ENCODE measurements around the gene PTPRT.

Gene PTPRT

GRCh38 chr20:42549496-42549895 is 640.2 kb downstream of the PTPRT start:
- DNase-seq (ENCODE audit: low spot score): no peak

DNA sequence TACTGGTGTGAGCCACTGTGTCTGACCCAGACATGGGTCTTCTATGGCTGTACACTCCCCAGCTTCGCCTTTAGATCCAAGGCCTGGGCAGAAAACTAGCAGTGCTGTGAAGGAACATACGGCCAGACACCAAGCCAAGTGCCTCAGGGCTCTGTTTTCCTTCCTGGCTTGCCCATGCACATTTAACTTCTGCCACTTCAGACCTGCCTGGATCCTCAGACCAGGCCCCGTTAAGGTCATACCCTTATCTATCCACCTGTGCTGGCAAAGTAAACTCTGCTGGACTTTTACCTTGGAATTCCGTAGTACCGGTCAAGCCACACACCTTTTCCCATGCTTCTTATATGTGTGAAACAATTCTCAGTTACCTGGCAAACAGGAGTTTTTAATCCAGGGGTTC is 644.8 kb downstream of the PTPRT start:
- no peak for DNase-seq (ENCODE audit: low spot score)

- DNase-seq (ENCODE audit: low spot score): no peak
Measured at GRCh38 chr20:42532831-42533230, 656.9 kb downstream of the PTPRT start.

DNA sequence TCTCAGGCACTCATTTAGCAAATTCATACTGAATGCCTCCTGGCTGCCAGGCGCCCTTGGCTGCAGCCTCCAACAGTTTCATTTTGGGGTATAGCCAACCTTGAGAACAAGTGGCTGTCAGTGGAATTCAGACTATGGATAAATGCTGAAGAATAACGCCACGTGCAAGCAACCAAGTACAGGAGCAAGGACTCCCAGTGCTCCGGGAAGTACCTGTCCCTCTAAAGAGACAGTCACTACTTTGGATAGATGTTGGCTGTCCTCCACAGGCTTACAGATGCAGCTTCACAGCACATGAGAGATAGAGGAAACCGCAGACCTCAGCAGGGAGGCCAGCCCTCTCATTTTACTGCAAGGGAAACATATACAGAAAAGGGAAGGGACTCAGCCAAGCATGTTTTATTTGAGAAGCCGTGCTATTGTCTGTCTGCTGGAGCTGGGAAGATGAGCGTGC is 658.2 kb downstream of the PTPRT start:
- DNase-seq (ENCODE audit: low spot score): no peak

DNA sequence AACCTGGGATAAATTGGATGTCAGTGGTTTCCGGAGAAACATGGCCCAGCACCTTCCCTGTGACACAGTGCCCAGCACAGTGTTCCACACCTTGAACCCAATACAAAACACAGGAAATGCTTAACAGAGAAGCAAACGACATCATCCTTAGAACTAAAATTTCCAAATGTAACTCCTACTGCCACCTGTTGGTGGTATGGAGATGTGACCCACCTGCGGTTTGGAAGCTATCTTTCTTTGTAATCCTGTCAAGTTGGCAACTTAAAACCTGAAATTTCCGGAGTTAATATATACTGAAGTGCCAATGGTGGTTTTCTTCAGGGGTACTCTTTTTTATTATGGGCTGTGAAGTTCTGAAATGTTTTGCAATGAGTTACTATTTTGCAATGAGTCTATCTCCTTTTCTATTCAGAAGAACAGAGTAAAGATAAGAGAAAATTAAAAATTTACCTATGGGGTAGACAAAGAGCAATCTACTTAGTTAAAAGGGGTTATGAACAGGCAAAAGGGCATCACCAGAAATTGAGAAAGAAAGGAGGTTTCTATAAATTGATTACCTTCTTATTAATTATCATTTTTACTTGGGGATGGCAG is 658.8 kb downstream of the PTPRT start:
- peak; percentile 43 for DNase-seq (ENCODE audit: low spot score)

DNA sequence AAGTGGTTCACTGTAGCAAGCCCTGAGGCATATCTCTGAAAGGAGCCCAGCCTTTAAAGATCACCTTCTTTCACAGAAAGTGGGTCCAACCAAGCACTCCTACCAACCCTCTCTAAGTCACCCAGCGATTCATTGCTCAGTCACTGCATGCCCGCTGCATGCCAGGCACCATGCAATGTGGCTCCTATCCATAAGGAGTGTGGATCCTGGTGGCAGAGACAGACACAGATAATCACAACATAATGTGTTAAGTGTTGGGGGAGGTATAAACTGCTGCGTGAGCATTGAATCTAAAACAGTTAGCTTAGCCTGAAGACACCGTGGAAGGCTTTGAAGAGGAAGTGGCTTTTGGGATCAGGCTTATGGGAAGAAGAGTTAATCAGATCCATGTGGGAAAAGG is 659.5 kb downstream of the PTPRT start:
- no peak for DNase-seq (ENCODE audit: low spot score)

DNA sequence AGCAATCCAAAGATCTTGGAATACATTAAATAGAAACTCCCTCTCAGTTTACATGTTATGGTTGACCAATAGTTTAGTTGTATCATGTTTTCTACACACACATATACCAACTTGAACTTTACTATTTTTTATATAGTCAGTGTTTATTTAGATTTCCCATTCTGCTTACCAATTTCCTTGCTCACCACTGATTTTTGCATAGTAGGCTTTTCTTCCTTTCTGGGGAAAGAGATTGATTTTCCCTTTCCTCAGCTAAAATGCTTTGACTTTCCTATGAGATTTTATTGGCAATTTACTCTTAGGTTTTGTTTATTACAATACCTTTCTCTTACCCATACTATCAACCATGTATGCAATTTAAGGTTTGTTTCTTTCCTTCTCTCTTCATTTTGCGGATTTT is 665.6 kb downstream of the PTPRT start:
- no peak for DNase-seq (ENCODE audit: low spot score)

- no peak for DNase-seq (ENCODE audit: low spot score)
Measured at GRCh38 chr20:42516692-42517091, 673.0 kb downstream of the PTPRT start.

- DNase-seq (ENCODE audit: low spot score): no peak
Measured at GRCh38 chr20:42510686-42511085, 679.0 kb downstream of the PTPRT start.

- no peak for DNase-seq (ENCODE audit: low spot score)
Measured at GRCh38 chr20:42507874-42508273, 681.8 kb downstream of the PTPRT start.

- no peak for DNase-seq (ENCODE audit: low spot score)
Measured at GRCh38 chr20:42506397-42506796, 683.3 kb downstream of the PTPRT start.

DNA sequence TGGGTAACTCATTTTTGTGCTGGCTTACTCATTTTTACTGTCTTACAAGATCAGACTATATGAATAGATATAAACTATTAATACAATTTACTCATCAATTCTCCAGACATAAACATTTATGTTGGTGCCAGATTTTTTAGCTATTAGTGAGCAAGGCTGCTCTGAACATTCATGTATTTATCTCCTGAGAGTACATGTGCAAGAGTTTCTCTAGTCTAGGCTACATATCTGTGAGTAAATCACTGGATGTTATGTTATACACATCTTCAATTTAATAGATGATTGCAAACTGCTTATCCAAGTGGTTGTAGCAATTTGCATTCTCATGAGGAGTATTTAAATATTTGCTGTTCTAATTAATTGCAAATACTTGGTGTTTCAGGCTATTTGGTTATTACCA is 687.1 kb downstream of the PTPRT start:
- no peak for DNase-seq (ENCODE audit: low spot score)

DNA sequence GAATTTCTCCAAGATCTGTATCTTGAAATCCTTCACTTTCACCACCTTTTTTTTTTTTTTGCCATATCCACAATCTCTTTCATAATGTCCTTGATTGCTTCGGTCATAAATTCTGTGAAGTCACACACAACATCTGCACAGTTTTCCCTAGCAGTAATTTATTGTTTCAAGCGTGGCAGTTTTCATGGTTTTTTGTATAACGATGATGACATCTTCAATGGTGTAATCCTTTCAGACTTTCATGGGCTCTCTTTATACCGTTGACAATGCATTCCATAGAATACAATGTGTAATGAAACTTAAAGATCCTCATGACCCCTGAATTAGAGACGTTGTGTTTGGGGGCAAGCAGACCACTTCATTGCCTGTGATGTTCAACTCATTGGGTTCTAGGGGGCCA is 693.1 kb downstream of the PTPRT start:
- no peak for DNase-seq (ENCODE audit: low spot score)

GRCh38 chr20:42494290-42494689 is 695.4 kb downstream of the PTPRT start:
- no peak for DNase-seq (ENCODE audit: low spot score)

DNA sequence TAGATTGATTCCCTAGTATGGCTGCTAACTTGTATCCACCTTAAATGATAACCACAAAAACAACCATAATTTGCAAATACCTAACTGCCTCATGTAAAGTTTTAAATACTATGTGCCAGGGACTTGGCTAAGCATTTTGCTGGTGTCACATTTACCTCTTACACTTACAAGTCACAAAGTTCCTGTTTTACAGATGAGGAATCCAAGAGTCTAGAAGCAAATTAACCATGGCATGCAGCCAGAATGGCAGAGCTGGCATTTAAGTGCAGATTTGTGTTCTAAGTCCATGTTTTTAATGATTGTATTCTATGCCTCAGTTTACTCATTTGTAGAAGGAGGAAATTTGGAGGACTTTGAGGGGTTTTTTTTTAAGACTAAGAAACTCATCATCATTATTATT is 696.7 kb downstream of the PTPRT start:
- no peak for DNase-seq (ENCODE audit: low spot score)

DNA sequence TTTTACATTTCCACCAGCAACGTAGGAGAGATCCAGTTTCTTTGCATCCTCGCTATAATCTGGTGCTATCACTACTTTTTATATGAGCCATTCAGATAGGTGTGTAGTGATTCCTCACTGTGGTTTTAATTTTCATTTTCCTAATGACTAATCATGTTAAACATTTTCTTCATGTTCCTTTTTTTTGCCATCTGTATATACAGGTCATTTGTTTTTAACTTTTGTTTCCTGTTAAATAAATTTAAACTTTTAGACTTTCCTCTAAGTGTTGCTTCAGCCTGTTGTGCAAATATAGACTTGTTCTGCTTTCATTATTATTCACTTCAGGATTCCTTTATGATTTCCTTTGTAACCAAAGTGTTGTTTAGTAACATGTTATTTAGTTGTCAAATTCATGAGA is 697.4 kb downstream of the PTPRT start:
- DNase-seq (ENCODE audit: low spot score): no peak

DNA sequence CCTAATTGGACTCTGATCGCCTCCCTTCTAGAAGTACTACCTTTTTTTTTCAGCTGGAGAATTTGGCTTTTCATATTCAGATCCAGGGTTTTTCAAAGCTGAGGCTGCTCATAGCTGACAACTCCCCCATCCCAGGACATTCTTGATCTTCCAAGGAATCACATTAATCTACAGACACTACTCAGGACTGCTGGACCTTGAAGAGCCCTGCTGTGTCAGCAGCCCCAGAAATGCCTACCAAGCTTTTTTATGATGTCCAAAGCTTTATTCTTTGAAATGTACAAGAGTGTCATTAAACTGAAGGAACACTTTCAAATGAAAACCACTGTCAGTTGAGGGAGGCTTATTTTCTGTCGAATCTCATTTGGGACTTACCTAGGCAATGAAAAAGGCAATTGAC is 704.1 kb downstream of the PTPRT start:
- no peak for DNase-seq (ENCODE audit: low spot score)

GRCh38 chr20:42484790-42485375 is 704.8 kb downstream of the PTPRT start:
- DNase-seq (ENCODE audit: low spot score): no peak

DNA sequence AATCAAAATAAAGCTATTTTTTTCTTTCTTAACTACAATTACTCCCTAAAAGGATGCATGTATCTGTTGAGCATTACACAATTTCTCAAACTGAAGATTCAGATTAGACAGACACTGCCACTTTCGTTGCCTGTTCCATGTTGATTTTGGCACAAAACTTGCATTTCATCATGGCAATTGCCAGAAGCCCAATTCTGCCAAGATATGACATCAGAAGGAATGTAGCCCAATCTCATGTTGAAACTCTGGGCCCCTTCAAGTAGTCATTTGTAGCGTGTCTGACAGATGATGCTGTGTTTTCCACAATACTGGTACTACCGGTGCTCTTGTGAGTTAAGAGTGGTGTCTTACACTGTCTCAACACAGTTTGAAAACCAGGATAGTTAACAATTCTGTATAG is 705.4 kb downstream of the PTPRT start:
- DNase-seq (ENCODE audit: low spot score): no peak

DNA sequence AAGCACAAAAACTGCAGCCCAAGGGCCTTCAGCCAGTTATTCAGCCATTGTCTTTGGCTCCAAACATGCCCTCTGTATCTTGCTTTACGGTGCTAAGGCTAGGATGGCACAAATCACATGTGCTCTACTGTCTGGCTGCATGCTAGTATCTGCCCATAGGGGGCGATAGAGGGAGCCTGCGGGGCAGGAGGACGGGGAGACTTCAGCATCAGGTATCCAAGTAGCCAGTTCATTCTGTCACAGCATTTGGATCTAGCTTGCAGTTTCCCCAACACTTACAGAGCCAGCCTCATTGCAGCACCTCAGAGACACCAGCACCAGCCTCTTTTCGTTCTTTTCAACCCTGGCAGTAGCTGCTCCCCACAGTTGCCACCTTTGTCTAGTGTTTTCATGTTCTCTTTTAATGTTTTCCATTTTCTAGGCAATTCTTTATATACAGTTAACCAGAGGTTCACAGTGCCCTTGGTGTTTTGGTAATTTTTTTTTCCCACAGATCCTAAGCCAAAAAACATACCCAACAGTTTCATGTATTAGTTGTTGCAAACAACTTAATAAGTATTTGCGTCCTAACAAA is 705.9 kb downstream of the PTPRT start:
- no peak for DNase-seq (ENCODE audit: low spot score)

DNA sequence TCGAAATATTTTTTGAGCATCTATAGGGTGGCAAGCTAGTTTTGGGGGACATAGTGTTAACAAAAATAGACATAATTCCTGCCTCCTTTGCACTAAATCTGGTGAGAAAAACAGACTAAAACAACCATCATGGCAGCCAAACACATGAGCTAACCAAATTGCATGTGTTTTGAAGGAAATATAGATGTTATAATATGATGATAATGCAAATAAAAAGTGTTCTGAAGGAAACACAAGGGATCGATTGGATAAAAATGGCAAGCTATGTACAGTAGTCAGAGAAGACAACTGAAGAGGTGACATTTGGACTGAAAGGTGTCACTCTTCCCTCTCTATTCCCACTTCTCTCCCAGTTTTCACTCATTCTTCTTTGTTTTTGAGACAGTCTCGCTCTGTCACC is 706.9 kb downstream of the PTPRT start:
- no peak for DNase-seq (ENCODE audit: low spot score)

DNA sequence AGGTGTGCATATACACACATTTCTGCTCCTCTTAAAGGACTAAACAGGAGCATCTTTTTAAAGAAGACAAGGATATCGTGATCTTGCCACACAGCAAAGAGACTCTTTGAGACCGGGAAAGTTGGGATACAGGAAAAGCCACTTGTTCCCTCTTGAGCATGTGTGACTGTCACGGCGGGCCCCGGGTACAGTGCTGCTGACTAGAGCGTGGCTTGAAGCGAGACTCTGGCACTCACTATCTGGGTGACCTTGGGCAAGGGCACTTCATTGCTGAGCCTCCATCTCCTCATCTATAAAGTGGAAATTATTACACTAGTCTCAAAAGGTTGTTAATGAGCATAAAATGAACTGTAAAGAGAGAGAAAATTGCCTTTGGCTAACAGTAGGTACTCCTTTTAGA is 713.9 kb downstream of the PTPRT start:
- DNase-seq (ENCODE audit: low spot score): no peak

- no peak for DNase-seq (ENCODE audit: low spot score)
Measured at GRCh38 chr20:42474646-42475045, 715.1 kb downstream of the PTPRT start.

- no peak for DNase-seq (ENCODE audit: low spot score)
Measured at GRCh38 chr20:42472198-42472597, 717.5 kb downstream of the PTPRT start.

Measured in LoVo (cell line).